ENCODE data around the gene THEMIS2.
"Not testable (repeated sequence)": the region's sequence is repeated elsewhere in the genome, so short reads cannot be mapped to it uniquely, and the experiment has no call there.

The THEMIS2 gene

GRCh38 chr1:27864264-27864895, 8.0 kb upstream of the THEMIS2 start:
- DNase-seq (ENCODE audit: low read depth): peak; percentile 14
- H3K4me3 ChIP-seq (ENCODE audit: low read depth, low read length): no peak overlapping the region

GRCh38 chr1:27865821-27866220, 6.5 kb upstream of the THEMIS2 start:
- TF ChIP-seq CTCF (IDR thresholded peaks at IDR 0.05; ENCODE audit: control insufficient read depth, extremely low read depth, insufficient read depth): no peak
- H3K4me3 ChIP-seq (ENCODE audit: low read depth, low read length): no peak overlapping the region
- DNase-seq (ENCODE audit: low read depth): no peak

More at GRCh38 chr1:27864264-27864895, 8.0 kb upstream of the THEMIS2 start:
- no peak for TF ChIP-seq CTCF (IDR thresholded peaks at IDR 0.05; ENCODE audit: control insufficient read depth, extremely low read depth, insufficient read depth)

- no peak for TF ChIP-seq CTCF (IDR thresholded peaks at IDR 0.05; ENCODE audit: control insufficient read depth, extremely low read depth, insufficient read depth)
- no peak for DNase-seq (ENCODE audit: low read depth)
These were observed 3.8 kb upstream of the THEMIS2 start for GRCh38 chr1:27868556-27868931.

GRCh38 chr1:27868932-27869718, 3.2 kb upstream of the THEMIS2 start:
- H3K4me3 ChIP-seq (ENCODE audit: low read depth, low read length): no peak overlapping the region
- no peak for DNase-seq (ENCODE audit: low read depth)
- no peak for TF ChIP-seq CTCF (IDR thresholded peaks at IDR 0.05; ENCODE audit: control insufficient read depth, extremely low read depth, insufficient read depth)

More at GRCh38 chr1:27868556-27868931, 3.8 kb upstream of the THEMIS2 start:
- H3K4me3 ChIP-seq (ENCODE audit: low read depth, low read length): no peak overlapping the region

- TF ChIP-seq CTCF (IDR thresholded peaks at IDR 0.05; ENCODE audit: control insufficient read depth, extremely low read depth, insufficient read depth): no peak
- no peak for DNase-seq (ENCODE audit: low read depth)
- H3K4me3 ChIP-seq (ENCODE audit: low read depth, low read length): no peak overlapping the region
These were observed 2.6 kb upstream of the THEMIS2 start for GRCh38 chr1:27869719-27870085.

GRCh38 chr1:27871076-27871475, 1.3 kb upstream of the THEMIS2 start:
- H3K4me3 ChIP-seq (ENCODE audit: low read depth, low read length); DNase-seq (ENCODE audit: low read depth): not testable (repeated sequence)

- no peak for DNase-seq (ENCODE audit: low read depth)
- no peak overlapping the region for H3K4me3 ChIP-seq (ENCODE audit: low read depth, low read length)
- TF ChIP-seq CTCF (IDR thresholded peaks at IDR 0.05; ENCODE audit: control insufficient read depth, extremely low read depth, insufficient read depth): no peak
These were observed 633 bp downstream of the THEMIS2 start for GRCh38 chr1:27872802-27873551.
